ENCODE measurements around the gene NDUFV1.

DNA sequence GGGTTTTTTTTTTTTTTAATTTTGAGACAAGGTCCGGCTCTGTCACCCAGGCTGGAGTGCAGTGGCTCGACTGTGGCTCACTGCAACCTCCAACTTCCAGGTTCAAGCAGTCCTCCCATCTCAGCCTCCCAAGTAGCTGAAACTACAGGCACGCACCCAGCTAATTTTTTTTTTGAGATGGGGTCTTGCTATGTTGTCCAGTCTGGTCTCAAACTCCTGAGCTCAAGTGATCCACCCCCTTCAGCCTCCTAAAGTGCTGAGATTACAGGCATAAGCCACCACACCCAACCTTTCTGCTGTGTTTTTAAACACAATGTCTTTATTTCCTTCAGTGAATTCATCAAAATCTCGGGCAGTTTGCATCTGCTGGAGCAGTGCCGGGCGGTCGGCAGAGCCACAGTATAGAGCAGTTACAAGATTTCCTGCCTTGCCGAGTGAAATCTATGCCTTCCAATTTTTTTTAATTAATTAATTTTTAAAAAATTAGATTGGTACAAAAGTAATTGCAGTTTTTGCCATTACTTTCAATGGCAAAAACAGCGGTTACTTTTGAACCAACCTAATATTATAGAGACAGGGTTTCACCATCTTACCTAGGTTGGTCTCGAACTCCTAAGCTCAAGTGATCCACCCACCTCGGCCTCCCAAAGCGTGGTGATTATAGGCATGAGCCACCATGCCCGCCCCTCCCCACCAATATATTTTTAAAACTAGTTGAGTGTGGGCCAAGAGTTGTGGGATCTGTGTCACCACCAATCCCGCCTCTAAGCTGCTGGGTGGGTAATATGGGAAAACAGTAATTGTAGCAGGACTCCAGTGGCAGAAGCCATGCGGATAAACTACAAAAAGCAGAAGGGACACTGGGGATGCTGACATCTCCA lies 46.5 kb downstream of the NDUFV1 start:
- TF ChIP-seq, protein P1, sequence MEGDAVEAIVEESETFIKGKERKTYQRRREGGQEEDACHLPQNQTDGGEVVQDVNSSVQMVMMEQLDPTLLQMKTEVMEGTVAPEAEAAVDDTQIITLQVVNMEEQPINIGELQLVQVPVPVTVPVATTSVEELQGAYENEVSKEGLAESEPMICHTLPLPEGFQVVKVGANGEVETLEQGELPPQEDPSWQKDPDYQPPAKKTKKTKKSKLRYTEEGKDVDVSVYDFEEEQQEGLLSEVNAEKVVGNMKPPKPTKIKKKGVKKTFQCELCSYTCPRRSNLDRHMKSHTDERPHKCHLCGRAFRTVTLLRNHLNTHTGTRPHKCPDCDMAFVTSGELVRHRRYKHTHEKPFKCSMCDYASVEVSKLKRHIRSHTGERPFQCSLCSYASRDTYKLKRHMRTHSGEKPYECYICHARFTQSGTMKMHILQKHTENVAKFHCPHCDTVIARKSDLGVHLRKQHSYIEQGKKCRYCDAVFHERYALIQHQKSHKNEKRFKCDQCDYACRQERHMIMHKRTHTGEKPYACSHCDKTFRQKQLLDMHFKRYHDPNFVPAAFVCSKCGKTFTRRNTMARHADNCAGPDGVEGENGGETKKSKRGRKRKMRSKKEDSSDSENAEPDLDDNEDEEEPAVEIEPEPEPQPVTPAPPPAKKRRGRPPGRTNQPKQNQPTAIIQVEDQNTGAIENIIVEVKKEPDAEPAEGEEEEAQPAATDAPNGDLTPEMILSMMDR (IDR thresholded peaks at IDR 0.05 in 8 of 11, conservative IDR thresholded peaks at IDR 0.05 in 3 of 11) = no peak
- TF ChIP-seq POLR2AphosphoS5 (IDR thresholded peaks at IDR 0.05) (no peak), POLR2A (IDR thresholded peaks at IDR 0.05) (no peak)

All from spleen (tissue), 7 donors.